GM19035 (cell line): ENCODE measurements around the gene RNGTT.

Experiments
- ATAC-seq: cut with Tn5 transposase; IDR thresholded peaks from one replicate; pipeline ENCODE4 v1.9.1; 2021; ENCODE audit not compliant: unreplicated experiment

The RNGTT gene

DNA sequence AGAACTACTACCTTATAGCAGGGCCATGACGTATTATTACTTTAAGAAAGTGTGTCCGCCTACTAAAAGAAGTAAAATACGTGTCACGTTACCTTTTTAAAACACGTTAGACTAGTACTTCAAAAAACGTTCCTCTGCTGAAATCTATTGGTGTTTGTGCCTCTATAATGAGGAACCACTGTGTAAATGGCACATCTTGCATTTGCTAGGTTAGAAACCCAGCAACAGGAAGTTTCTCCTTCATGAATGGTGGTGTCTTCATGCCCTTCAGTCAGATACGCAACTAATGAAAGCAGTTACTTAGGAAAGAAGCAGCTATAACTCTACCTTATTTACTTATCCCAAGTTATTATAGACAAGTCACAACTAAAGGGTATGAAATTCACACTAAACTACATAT is 343.5 kb downstream of the RNGTT start:
- no peak for ATAC-seq

DNA sequence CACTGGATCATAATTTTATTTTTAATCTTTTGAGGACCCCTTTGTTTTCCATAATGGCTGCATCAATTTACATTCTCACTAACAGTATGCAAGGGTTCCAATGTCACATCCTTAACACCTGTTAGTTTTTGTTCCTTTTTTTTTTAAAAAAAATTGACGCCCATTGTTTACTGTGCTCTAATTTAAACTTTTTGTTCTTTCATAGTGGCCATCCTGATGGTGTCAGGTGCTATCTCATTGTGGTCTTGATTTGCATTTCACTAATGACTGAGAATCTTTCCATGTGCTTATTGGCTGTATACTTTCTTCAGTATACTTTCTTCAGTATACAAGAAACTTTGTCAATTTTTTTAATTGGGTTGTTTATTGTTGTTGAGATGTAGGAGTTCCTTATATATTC is 347.0 kb downstream of the RNGTT start:
- ATAC-seq = no peak

DNA sequence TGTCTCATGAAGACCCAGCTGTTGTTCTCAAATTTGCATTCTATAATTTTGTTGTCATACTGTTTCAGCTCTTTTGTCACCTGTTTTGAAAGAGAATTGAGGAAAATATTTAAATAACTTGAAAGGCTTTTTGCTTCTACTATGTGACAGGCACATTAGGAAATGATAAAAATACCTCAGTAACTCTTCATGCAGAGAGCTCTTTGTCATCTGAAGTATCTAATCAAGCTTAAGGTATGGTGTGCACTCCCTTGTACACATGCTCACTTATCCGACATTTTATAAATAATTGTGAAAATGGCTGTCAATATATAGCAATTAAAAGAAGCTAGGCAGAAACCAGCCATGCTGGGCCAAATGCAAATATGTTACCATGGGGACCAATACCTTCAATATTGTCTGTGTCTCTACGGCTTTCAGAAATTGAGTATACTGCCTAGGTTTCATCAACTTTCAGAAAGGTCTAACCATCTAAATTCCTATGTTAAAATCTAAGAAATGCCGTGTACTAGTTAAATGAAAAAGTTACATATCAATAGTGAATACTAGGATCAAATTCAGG is 349.0 kb downstream of the RNGTT start:
- no peak for ATAC-seq

DNA sequence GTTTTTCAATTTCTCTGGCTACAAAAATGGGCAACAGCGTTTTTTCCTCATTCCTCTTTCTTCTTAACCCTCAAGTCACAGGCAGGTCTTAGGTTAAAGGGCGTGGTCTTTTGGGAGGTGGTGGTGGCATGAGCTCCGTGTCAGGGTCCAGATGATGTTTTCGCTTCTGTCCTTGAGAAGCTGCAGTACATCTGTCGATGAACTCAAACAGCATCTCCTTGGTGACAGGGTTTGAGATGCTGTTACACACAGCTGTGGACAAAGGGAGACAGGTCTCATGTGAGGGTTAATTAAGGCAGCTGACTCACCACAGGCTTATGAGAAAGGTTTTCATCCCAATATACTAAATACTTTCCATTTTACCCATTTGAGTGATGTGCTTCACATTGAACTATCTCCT is 350.8 kb downstream of the RNGTT start:
- no peak for ATAC-seq

DNA sequence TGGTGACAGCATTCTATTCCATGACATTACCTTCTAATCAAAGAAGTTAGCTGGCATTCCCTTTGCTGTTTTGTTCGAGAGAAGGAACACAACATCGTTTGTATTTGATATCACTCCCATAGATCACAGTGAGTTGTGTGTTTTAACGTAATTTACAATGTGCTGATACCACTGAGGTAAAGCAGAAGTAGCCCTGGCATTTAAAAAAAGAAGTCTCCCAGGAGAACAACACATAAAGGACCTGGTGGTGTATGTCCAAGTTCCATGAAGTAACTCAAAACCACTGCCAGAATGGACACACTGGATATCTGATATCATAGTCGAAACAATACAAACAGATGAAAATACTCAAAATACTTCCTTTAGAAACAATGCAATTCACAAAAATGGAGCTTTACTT is 351.7 kb downstream of the RNGTT start:
- ATAC-seq = no peak

DNA sequence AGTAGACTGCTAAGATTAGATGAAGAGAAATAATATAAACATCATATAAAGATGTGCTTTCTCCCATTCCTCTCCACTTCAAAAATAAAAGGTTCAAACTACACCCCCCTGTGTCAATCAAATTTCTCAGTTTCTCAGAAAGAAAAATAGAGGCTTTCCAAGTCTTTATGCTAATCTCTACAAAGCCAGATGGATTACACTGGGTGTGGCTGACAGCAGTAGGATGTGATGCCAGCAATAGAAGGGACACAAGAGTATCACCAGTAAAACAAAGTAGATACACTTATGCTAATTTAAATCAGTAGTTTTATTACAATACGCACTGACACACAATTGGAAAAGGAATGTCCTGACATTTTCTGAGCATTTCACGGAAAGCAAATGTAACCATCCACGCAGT is 353.4 kb downstream of the RNGTT start:
- no peak for ATAC-seq

DNA sequence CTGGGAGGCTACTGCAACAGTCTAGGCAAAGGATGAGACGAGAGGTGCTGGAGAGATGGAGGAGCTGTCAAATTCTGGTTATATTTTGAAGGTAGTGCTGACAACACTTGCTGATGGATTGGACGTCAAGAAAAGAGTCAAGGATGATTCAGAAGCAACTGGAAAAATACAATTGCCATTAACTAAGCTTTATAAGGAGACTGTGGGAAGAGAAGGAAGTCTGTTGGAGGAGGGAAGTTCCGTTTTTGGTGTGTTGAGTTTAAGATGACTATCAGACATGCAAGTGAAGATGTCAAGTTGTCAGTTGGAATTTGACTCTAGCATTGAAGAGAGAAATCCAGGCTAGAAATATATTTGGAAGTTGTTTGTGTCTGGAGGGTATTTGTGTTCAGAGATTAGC is 358.1 kb downstream of the RNGTT start:
- no peak for ATAC-seq

DNA sequence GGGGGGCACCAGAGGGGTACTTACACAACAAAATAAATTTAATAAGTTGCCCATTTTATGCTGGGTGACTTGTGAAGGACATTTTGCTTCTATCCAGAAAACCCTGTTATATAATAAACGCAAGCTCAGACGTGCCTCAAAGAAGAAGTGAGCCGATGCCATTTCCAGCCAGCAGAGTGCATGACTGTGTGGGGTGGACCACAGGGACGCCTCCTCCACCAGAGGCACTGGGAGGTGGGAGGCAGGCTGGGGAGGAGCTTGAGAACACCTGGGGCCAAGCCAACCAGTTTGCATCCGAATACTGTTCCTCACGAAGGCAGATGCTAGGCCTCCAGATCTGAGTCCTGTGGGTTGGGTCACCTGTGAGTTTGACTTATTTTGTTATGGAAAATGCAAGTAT is 363.8 kb downstream of the RNGTT start:
- ATAC-seq = no peak

DNA sequence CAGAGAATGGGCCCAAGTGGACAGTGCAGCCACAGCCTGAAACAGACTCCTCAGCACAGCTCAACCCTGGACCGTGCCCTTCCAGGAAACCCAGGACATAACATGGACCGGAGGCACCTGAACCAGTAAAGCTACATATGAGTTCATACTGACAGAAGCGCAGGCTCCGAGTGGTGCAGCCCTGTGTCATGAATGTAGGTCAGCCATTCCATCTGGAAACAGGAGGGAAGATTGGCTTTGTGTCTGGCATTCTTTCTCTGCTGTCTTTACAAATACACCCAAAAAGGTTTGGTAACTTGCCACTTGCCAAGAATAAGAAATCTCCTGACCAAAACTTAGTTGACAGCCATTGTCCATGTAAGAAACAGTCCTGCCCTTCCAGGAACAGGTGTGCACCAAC is 366.6 kb downstream of the RNGTT start:
- no peak for ATAC-seq

DNA sequence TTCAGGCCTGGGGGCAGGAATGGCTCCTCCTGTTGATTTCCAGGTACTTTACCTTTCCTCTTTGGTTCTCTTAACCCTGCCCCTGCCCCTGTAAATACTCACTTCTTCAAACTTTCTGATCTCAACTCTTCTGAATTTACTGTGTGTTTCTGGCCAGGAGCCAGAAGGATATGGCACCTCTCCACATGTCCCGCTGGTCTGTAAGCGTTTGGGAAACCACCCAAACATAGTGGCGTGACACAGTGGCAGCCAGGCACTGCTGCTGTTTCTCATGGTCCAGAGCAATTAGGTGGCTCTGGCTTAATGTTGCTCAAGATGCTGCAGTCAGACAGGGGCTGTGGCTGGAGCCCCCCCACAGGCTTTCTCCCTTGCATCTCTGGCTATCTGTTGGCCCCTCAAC is 374.5 kb downstream of the RNGTT start:
- ATAC-seq = no peak

DNA sequence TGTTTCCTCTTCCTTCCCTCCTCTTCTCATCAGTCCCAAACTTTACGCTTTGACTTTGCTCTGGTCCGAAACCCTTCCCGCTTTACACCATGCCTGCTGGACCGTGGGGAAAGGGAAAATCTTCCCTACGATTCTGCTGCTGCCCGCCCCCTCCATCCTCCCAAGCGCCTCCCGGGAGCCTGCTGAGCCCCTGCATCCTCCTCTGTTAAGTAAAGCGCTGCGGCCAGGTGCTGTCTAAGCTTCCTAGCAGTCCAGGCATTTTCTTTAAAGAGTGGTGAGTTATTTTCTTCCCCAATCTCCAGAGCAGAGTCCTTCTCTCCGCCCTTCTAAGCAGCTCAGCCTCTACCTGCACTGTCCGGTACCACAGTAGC is 376.3 kb downstream of the RNGTT start:
- no peak for ATAC-seq

DNA sequence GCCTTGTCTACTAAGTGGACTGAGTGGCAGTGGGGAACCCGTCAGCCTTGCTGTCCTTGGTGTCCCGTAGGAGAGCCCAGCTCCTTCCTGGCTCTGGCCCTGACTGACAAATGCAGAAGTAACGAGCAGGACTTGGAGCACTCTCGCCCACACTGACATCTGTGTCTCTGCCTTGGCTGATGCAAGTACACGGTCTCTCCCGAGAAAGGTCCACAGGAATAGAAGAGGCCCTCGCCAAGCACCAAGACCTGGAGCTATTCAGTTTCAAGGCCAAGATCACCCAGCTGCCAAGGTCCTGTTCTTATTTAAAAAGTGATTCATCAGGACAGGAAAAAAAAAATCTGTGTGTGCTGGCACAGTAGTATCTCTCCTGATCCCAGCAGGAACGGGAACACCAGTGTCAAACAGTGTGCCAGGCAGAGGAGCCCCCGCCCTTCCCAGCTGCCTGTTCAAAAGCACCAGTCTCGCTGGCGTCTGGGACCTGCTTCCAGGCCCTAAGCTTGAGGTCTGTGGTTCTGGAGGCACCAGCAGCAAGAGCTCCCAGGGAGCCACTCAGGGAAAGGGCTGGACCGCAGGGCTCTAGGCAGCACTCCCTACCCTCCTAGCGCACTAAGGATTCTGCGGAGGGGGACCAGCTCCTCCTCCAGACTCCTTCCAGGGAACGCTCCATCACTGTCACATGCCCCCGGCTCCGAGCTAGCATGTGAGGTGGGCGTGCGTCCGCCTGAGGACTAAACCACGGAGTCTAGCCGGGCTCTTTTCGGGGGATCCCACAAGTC is 376.9 kb downstream of the RNGTT start:
- ATAC-seq = no peak

DNA sequence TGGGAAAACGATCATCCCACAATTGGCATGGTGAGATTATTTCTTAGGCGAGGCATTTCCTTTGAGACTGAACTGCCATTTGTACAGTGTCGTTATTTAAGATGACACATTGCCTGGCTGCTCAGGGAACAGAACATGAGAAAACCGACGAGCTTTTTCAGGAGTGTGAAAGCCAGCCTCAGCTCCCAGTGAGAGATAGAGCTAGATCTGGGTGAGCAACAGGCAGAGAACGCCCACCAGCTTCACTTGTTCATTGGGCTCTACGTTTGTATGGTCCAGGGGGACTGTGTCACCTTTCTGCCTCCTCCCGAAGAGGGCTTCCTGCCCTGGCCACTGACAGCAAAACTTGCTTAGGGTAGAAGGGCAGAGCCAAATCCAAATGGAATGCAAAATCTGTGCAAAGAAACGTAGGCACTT is 378.1 kb downstream of the RNGTT start:
- ATAC-seq = no peak

DNA sequence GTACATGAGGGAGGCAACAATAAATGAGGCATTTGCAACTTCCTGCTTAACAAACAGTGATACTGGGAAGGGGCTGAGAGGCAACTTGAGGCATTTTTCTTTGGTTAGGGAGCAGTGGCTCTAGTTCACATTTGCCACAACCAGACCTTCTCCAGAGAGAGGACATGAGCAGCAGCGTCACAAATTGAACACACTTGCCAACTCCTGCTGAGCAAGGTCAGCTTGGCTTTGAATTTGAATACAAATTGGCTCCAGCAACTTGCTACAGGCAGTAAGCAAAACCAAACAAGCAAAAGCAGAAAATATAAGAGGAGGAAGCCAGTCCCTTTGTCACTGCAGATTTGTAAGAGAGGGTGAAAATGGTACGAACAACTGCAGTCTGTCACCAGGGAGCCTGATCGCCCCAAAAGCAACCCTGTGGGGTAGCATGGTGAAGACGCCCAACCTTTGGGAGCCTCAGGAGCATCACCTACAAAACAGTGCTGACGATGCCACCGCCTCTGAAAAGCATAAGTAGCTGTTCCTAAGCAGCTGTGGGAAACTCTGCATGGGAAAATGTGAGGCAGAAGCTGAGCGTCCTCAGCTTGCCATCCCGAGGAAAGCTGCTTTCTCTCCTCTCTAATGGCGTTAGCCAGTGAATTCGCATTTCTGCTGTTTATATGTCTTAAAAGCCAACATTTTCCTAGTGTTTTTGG is 378.7 kb downstream of the RNGTT start:
- no peak for ATAC-seq

DNA sequence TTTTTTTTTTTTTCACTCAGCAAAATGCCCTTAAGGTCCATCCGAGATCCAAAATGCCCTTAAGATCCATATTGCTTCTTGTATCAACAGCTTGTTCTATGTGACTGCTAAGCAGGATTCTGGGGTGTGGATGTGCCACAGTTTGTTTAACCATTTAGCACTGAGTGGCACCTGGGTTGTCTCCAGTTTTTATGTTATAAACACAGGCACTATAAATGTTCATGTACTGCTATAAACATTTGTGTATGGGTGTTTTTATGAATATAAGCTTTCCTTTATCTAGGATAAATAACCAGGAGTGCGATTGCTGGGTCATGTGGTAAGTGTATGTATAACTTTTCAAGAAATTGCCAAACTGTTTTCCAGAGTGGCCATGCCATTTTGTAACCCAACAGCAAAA is 386.0 kb downstream of the RNGTT start:
- no peak for ATAC-seq

DNA sequence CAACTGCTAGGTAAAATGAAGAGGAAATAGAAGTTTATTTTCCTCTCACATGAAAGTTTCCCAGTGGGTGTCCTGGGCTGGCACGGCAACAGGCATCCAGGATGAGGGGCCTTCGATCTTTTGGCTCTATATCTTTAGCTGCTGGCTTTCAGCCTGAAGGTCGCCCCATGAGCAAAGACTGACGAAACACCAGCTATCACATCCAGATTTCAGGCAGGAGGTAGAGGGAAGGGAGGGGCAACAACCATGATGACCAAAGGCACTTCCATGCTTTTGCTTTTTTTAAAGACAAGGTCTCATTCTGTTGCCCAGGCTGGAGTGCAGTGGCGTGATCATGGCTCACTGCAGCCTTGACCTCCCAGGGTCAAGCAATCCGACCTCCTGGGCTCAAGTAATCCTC is 387.9 kb downstream of the RNGTT start:
- no peak for ATAC-seq

DNA sequence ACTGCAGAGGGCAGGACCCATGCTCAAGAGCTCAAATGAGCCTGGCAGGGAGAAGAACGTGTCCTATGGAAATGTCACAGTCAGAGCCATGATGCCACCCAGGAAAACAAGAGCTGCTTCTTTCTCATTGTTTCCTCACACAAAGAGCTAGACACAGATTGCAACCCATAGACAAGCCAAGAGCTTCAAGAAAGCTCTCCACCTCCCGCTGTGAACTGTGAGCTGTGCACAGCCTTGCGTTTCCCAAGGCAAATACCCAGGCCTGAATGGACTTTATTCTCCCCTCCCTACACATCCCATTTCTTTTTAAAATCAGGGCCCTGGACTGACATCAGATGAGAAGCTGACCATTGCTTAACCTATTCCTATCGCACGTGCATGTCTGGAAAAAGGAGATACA is 388.8 kb downstream of the RNGTT start:
- no peak for ATAC-seq

DNA sequence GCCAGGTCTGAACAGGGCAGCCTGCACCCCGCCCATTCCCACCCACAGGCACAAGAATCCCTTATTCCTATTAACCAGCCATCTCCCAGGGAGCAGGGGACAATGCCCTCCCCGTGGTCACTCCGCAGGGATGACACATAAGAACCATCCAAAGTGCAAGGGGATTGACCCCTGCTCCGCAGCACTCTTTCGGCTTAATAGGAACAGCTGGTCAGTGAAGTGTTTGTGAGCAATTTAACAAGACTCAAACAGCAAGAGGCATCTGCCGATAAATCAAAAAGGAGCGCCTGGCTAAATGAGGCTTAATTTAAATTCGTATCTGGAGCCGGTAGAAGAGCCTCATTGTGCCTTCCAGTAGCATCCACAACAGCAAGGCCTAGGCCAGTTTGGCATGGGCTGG is 389.4 kb downstream of the RNGTT start:
- no peak for ATAC-seq

DNA sequence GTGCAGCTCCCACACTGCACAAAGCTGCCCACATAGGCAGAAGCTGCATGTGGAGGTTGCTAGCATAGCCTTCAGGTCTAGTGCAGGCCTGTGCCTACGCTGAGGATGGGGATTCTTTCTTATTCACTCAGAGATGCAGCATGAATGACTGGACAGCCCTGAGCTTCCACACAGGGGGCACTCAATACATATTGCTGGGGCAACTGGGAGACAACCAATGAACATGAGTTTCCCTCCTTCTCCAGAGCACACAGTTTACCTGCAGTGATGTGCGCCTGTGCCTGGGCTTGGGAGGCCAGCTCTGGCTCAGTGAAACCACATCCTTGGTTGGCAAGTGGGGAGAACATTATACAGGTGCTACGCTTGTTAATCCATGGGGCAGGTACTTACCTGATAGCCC is 389.9 kb downstream of the RNGTT start:
- no peak for ATAC-seq

DNA sequence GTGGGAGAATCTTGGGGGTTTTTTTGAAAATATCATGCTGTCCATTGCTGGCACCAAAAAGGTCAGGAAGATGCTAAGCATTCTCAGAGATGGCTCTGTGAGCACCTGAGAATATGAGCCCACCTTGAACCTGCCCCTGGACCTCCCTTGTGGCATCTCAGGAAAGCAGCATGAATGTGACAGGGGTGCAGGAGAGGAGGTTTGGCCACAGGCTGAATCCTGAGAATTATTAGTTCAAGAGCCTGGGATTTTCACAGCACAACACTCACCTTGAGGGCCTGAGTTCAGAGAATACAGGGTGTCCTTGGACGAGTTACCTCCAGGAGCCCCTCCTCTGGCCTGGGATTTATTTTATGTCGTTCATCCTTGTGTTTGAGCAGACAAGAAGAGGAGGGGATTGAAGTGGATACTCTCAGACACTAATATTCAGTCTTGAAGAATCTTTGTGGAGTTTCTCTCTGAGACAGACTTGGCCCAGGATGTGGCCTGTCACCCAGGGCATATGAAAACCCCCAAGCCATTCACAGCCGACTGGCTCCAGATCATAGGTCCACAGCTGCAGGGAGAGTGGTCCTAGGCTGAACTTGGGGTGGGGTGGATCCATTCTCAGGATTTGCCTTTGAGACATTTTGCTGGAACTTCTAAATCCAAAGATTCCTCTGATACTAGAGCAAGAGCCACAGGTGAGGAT is 390.8 kb downstream of the RNGTT start:
- no peak for ATAC-seq

DNA sequence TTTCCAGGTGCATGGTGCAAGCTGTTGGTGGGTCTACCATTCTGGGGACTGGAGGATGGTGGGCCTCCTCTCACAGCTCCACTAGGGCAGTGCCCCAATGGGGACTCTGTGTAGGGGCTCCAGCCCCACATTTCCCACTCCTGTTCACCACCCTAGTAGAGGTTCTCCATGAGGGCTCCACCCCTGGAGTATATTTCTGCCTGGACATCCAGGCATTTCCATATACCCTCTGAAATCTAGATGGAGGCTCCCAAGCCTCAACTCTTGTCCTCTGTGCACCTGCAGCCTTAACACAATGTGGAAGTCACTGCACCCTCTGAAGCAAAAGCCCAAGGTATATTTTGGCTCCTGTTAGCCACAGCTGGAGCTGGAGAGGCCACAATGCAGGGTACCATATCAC is 393.5 kb downstream of the RNGTT start:
- ATAC-seq = no peak

DNA sequence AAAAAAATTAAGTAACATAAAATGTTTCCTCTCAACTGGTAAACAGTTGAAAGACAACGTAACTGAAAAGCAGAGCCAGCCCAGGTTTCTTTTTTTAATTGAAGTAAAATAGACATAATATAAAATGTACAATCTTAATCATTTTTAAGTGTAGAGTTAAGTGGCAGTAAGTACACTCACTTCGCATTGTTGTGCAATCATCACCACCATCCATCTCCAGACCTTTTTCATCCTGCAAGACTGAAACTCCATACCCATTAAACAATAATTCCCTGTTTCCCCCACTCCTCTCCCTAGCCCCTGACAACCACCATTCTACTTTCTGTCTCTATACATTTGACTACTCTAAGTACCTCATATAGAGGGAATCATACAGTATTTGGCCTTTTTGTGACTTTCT is 395.7 kb downstream of the RNGTT start:
- ATAC-seq = no peak
